HG02870 (cell line): ENCODE data around the gene FRK.

Experiments used
- ATAC-seq: cut with Tn5 transposase; IDR thresholded peaks from one replicate; pipeline ENCODE4 v1.9.1; 2021; ENCODE audit warnings: mild to moderate bottlenecking, moderate library complexity; ENCODE audit not compliant: unreplicated experiment

Gene FRK

DNA sequence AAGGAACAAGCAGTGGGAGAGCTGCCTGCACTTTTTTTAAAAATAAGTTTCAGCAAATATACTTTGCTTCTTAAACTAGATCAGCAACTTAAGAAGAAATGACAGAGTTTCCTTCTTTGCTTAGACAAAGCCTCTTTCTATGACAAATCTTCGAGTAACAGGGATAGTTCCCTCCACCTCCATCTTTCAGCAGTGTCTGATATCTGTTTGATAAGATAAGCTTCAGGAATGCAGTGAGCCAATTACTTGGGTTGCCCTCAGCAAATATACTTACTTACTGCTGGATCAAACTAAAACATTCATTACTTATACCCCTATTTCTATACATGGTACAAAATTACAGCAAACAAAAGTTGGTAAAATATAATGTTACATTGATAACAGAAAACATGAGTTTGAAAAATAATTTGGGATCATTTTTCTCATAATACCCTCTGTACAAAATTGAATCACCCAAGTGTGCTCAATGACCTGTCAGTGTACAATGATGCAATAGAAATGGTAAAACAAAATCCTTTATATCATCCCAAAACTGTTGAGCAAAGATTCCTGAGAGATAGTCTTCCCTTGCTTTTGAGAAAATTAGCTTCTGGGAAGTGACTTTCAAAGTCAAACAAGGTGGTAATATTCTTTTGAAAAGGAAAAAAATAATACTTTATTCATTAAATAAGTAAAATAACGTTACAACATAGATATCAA, 24.5 kb downstream of the FRK start:
- no peak for ATAC-seq

DNA sequence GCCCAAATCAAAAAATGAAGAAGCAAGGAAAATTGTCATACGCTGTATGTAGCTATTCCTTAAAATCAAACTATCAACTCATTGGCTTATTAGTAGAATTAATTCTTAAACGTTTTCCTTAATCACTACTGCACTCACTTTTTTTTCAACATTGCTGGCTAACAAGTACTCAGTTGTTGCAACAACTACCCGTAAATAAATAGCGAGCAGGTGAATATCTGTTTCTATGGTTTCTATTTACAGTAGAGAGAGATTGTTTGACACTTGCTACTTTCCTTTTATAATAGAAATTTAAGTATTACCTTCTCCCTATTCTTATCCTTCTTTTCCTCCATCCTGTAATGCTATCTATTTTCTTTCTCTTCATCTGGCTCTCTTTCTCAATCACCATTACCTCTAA, 25.1 kb downstream of the FRK start:
- no peak for ATAC-seq

DNA sequence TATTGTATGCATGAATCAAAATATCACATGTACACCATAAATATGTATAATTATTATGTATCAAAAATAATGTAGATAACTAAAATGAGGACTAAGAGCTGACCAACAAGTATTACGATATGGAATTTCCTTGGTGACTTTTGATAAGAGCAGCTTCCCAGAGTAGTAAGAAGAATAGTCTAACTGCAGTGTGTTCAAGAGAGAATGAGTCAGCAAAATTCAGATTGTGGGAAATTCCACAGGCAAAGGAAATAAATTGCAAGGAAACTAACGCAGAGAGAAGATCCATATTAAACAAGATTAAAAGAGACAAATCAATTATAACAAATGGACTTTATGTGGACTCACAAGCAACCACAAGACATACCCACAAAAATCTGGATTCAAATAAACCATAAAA, 26.4 kb downstream of the FRK start:
- no peak for ATAC-seq

DNA sequence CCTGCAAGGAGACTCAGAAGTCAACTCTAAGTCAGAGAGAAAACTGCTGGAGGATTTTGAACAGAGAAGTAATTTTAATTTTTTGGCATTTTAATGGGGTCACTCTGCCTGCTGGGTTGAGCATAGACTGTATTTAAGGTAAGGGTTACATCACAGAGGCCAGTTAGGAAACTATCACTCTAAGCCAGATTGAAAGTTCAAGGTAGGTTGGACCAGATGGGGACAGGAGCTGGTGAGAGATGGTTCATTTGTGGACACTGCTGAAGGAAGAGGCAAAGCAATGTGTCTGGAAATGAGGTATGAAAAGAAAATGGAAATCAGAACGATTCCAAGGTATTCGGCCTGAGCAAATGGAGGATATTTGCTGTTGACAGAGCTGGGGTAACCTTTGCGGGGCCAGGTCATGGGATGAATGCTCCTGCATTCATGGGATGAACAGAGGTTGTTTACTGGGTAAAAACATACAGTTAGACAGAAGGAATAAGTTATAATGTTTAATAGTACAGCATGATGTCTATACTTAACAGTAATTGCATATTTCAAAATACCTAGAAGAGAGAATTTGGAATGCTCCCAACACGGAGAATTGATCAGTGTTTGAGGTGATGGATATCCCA, 26.9 kb downstream of the FRK start:
- no peak for ATAC-seq

DNA sequence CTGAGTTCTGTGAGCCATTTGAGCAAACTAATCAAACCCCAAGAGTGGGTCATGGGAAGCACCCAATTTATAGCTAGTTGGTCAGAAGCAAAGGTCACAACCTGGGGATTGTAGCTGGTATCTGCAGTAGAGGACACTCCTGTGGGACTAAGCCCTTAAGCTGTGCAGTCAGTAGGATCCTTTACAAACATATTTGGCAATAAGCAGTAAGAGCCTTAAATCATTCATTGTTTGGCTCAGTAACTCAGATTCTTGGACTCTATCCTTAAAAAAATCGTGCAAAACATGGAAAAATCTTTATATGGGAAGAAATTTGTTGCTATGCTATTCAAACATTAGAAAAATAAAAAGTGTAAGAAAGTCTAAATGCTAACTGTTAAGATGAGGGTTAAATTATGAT, 29.9 kb downstream of the FRK start:
- ATAC-seq: no peak

DNA sequence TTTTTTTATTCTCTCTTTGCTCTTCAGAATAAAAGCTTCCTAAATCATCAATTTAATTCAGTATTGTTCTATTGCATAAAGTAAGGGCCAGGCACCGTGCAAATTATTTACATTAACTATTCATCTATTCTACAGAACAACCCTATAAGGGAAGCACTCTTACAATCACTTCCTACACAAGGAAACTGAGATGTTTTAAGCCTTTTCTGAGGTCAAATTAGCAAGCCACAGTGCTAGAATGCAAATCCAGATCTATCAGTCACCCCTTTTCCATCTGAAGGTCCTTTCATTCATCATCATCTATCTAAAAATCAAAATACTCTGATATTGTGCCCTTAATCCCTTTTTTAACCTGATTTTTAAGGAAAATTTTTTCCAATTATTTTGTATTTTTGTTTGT, 31.2 kb downstream of the FRK start:
- peak; percentile 46 for ATAC-seq

DNA sequence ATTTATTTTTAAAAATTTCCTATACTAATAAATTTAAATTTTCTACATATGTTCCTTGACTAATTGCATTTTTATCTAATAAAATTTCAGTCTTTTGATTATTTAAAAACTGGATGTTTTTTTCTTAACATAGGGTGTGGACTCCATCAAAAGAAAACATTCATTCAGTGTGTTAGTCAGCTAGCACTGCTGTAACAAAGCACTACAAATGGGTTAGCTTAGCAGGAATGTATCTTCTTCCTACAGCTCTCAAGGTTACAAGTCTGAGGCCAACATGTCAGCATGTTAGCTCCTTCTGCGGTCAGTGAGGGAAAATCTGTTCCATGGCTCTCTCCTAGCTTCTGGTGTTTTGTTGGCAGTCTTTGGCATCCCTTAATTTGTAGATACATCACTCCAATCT, 32.5 kb downstream of the FRK start:
- no peak for ATAC-seq

DNA sequence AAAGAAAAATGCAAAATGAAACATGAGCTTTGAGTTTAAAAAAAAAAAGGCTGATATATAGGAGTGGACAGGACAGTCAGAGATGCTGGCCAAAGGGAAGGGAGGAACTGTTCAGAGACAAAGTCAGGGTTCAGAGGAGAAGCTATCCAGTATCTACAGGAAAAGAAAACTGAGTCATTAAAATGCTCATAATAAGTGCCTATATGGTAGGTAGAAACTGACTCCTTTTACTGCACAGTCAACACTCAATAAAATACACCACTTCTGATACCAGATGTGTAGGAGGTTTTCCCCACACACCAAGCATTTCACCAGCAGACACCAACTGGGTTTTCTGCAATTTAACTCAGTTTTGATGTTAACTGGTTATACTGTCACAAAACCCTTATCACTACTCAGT, 32.9 kb downstream of the FRK start:
- peak; percentile 72 for ATAC-seq

DNA sequence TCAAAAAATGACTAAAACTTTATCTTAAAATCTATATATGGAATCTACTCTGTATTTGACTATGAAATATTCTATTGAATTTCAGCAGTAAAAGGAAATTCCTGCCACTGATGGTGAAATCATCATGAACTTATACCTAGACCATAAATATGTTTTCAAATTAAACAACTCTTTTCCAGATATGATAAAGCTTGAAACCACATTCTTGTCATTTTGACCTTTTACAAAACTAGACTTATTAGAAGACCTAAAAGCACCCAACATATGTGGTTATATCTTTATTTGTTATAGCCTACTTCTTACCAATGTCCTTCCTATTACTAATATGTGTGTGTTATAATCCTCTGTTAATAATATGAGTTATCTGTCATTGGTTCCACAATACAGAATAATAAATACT, 35.3 kb downstream of the FRK start:
- ATAC-seq: no peak

DNA sequence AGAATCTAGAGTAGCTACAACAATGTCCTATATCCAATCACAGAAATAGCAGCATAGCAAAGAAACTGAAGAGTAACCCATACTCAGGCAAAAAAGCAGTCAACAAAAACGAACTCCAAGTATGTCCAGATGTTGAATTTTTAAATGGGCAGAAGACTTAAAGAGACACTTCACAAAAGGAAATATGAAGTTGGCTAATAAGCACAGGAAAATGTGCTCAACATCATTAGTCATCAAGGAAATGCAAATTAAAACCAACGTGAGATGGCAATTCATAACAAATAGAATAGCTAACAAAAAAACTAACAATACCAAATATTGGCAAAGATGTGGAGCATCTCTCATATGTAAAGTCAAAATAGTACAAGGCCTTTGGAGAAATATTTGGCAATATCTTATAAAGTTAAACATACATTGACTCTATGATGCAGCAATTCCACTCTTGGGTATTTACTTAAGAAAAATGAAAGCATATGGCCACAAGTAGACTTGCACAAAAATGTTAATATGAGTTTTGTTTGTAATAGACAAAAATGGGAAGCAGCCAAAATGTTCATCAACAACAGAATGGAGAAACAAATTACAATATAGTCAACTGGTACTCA, 37.7 kb downstream of the FRK start:
- no peak for ATAC-seq

DNA sequence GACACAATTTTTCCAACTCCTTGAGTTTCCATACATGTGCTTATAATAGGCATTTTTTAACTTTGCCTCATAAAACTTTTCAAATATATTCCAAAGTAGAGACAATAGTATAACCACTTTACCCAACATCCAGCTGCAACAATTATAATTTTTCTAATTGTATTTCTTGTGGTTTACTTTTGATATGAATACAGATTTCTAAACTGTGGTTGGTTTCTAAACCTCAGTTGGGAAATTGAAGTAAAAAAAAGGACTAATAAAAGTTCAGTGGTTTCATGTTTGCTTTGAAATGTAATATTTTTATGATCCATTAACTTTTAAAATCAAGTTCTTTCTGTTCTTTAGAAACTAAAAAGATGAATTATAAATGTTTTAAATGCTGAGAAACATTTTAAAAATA, 40.0 kb downstream of the FRK start:
- ATAC-seq: no peak

DNA sequence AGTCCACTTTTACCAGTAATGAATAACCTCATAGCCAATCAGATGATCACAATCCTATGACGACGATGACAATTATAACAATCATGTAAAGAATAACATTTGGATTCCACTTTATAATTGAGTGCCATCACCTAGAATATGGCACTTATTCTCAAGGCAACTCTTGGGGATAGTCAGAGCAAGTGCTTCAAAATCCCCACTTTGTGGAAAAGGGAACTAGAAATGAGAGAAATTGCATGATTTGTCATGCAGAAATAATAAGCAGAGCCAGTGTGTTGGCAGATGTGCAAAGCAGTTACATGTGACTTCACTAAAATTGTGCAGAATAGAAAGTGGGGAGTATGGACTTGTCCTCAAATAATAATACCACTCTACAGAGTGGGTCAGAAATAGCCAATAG, 41.3 kb downstream of the FRK start:
- ATAC-seq: peak; percentile 74

DNA sequence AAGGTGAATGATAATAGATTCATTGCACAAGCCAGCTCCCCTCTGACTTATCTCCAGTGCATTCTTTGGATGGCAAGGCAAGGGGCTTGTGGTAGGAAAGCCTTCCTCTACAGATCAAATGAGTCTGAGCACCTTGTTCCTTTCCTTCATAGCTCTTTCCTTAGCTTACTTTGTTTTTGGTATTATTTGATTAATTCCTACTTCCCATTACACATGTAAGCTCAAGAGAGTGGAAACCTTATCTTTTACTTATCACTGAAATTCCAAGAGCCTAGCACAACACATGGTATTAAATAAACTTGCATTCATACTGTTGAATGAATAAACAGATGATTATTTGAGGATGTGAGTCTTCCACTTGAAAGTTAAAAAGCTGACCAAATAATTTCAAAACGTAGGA, 41.7 kb downstream of the FRK start:
- ATAC-seq: no peak

DNA sequence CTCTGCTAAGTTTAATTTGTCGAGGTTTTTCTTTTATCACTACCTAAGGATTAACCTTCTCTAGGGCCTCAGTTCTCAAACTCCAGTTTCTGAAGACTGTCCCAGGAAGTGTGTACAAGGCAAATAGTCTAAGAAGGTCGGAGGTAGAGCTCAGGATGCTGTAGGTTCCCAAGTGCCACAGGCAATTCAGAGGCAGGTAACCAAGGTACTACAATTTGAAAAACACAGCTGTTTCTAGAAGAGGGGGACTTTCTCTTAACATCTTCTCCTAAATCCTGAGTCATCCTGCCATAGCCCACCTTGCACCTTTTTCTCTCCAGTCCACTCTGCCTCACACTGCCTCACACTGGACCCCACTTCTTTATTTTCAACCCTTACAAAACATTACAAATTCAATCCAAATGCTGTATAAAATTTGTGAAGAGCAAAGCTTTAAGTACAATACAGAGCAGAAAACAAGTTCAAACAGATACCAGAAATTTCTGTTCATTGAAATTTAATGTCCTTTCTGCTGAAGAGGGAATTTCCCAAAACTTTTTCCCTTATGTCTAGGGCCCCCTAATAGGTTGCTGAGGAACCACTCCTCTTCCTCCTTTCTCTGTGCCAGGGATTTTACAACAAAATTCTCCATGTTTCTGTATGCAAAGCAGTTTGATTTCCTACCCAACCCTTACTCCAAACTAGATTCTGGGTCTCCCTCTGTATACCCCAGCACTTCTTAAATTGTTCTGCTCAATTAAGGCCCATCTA, 43.0 kb downstream of the FRK start:
- ATAC-seq: no peak

DNA sequence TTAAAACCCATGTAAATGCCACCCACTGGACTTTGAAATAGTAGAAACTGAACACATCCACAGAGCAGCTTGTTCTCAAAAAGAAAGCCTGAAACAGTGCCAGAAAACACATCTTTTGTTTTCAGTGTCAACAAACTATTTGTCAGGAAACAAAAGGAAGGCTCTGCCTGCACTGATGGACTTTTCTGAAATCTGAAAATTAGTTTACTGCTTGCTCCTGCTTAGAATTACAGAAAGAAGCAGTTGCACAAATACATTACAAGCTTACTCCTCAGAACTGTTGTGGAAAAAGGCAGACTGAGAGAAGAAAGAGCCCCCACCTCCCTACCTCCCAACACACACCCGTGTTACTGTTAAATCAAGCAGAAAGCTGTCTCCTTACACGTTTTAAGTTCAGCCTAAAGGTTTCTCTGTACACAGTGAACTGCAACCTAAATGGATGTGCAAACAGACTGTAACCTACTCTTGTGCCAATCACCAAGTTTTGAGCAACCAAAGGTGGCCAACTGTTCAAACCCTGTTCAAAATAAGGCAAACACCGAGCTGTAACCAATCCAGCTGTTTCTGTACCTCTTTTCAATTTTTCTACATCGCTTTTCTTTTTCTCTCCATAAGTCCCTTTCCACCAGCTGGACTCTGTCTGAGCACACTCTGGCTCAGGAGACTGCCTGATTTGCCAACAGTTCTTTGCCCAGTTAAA, 43.7 kb downstream of the FRK start:
- ATAC-seq: no peak

DNA sequence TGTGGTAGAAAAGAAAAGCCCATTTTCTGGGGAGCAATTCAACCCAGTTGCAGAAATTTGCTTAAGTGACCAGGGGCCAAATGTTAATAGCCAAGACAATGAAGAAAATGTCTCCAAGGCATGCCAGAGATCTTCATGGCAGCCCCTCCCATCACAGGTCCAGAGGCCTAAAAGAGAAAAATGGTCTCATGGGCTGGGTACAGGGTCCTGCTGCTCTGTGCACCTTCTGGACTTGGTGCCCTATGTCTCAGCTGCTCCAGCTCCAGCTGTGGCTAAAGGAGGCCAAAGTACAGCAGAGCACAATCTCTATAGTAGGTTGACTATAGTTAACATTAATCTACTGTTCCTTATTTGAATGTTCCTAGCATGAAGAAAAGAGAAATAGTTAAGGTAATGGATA, 44.7 kb downstream of the FRK start:
- no peak for ATAC-seq

DNA sequence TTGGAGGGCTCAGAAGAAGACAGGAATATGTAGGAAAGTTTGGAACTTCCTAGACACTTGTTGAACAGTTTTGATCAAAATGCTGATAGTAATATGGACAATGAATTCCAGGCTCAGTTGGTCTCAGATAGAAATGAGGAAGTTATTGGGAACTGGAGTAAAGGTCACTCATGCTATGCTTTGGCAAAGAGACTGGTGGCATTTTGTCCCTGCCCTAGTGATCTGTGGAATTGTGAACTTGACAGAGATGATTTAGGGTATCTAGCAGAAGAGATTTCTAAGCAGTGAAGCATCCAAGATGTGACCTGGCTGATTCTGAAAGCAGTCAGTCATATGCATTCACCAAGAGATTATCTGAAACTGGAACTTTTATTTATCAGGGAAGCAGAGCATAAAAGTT, 45.1 kb downstream of the FRK start:
- ATAC-seq: no peak

DNA sequence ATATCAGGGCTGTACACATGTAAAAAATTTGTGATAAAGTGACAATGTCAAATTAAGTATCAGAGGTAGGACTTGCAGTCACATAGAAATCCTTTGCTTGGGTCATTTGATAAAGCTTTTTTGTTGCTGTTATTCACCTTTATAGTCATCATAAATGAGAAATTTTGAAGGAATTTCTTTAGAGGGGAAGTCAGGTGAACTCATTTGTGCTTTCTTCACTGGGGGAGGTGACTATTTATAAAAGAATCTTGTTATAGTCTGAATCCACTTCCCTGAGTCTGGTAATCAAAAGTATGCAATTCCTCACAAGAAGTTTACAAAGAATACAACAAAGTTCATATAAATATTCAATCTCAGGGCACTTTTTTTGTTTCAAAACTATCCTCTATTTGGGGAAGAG, 47.7 kb downstream of the FRK start:
- ATAC-seq: no peak

DNA sequence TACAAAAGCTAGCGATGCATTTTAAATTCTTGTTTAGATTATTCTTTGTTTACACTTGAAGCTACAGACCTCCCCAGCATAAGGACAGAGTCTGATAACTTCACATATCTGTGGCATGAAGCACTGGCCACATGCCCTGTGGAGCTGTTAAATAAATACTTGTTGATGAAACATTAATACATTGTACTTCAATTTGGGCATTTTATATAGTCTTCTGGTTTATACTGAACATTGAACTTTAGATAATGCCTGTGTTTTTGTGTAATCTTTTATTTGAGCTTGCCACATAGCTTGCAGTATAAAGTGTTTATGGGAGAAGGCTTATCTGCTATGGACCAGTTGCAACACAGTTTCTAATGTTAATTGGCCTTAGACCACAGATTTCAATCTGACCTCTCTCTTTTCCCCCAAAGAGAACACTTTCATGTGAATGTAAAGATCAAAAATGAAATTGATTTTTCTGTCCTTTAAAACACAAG, 48.2 kb downstream of the FRK start:
- ATAC-seq: no peak

DNA sequence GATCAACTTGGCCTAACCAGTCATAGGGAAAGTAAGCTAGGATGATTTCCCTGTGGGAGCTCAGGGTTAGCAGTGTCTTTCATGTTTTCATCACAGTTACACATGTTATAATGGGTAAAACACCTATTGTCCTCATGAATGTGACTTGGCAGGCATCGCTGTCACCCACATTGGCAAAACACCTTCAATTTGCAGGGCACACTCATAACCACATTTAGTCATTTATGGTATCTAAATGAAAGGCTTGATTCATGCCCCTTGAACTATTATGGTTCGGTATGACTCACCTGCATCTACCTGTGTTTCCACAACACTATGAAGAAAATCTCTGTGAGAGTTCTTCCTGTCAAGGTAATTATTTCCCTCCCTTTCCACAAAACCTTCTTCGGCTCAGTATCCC, 49.2 kb downstream of the FRK start:
- peak; percentile 50 for ATAC-seq

DNA sequence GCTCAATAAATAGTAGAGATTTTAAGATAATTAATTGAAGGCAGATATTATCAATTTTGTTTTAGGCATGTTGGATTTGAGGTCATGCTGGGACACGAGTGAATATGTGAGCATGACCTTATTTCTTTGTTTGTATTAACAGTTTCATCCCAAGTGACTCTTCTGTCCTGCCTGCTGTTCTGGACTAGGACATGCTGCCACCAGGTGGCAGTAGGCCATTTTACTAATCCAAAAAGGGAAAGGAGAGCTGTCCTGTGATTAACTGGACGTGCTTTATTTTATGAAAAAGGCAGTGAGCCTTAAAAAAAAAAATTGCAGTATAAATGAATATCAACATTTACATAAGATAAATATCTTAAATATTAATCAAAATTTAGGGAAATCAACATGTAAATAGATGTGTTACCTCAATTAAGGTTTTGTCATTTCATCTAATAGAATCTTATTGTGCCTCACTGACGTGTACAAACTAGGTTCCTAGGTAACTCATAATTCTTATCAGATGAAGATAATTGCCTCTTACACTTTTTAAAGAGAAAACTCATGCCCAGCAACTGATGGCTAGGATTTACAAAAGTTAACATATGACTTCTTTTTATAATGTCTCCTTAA, 49.8 kb downstream of the FRK start:
- ATAC-seq: peak; percentile 38
